Stimulated activated CD8-positive, alpha-beta memory T cell treated with anti-CD3 and anti-CD28 coated beads, Interleukin-12 subunit alpha, Interleukin-12 subunit beta, amount 100 ng/mL, for 1 hour (primary cell): ENCODE measurements around the gene HMCN2.
"Not testable (repeated sequence)": the region's sequence is repeated elsewhere in the genome, so short reads cannot be mapped to it uniquely, and the experiment has no call there.

Experiments used
- DNase-seq: peaks from one replicate; pipeline ENCODE4 v3.0.0-alpha.2; 2020; ENCODE audit warnings: low read depth

Gene HMCN2

GRCh38 chr9:130266236-130267098 lies 907 bp downstream of the HMCN2 start:
- DNase-seq = no peak

- no peak for DNase-seq
Measured at GRCh38 chr9:130267930-130268329, 2.4 kb downstream of the HMCN2 start.

GRCh38 chr9:130268521-130269211 lies 3.1 kb downstream of the HMCN2 start:
- no peak for DNase-seq

GRCh38 chr9:130271473-130271872 lies 5.9 kb downstream of the HMCN2 start:
- DNase-seq = no peak

DNA sequence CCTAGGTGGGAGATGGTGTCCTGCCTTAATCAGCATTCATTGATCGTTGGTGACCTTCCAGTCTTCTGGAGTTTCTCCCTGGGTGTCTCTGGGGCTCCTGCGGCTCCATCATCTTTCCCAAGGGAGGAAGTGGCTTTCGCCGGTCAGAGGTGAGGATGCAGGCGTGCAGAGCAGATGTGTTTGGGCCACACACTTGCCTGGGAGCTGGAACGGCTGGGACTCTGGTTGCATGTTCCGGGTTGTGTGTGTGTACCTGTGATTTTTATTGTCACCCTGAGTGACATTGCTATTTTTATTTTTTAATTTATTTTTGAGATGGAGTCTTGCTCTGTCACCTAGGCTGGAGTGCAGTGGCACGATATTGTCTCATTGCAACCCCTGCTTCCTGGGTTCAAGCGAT lies 9.6 kb downstream of the HMCN2 start:
- no peak for DNase-seq

DNA sequence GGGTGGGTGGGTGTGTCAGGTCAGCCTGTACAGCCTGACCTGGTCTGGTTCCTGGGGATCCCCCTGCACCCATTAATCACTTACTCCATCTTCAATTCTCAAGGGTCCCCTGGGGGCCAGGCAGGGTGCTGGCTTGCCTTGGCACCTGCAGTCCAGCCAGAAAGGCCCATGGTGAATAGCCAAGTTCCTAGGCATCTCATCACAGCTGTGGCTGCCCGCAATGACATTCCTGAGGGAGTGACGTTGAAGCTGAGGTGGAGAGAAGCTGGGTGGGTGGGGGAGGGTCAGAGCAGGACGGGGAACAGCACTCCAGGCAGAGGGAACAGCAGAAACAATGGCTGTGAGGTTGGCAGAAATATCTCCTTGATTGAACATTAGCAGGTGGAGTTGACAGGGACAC lies 10.6 kb downstream of the HMCN2 start:
- DNase-seq = no peak

DNA sequence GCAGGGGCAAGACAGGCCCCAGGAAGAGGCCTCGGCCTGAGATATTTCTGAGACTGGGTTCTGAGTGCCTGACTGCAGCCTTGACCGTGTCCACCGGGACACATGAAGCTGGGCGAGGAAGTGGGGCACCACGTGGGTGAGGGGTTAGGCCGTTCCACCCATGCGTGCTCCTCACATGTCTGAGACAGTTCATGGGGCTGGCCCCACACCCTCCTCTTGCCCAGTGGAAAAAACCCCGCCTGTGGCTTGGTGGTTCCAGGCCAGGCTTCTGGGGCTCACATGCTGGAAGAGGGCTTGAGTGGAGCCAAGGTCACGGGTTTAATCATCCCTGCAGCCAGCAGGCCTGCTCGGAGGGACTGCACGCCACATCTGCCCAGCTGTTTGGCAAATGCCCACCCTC lies 11.4 kb downstream of the HMCN2 start:
- DNase-seq = no peak

- not testable (repeated sequence) for DNase-seq
Measured at GRCh38 chr9:130277525-130277924, 12.0 kb downstream of the HMCN2 start.

GRCh38 chr9:130283539-130284248 lies 18.1 kb downstream of the HMCN2 start:
- no peak for DNase-seq

GRCh38 chr9:130284249-130284625 lies 18.7 kb downstream of the HMCN2 start:
- no peak for DNase-seq

- no peak for DNase-seq
Measured at GRCh38 chr9:130284690-130285089, 19.1 kb downstream of the HMCN2 start.

DNA sequence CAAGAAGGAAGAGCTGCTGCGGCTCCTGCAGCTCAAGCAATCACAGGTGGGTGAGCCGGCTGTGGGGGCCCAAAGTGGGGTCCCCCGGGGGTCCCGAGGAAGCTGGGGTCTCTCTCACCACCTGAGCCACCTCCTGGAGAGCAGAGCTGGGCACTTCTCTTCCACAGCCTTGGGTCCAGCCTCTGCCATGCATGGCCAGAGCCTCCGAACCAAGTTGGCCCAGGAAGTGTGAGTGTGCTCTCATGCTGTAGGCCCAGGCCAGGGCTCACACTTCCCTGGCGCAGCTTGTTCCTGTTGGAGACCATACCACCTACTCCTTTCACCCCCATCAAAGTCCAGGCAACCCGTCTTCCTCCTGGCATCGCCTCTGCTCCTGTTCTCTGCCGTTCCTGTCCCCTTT lies 19.7 kb downstream of the HMCN2 start:
- no peak for DNase-seq

GRCh38 chr9:130286072-130286770 lies 20.7 kb downstream of the HMCN2 start:
- no peak for DNase-seq

GRCh38 chr9:130286781-130287428 lies 21.3 kb downstream of the HMCN2 start:
- DNase-seq = no peak

DNA sequence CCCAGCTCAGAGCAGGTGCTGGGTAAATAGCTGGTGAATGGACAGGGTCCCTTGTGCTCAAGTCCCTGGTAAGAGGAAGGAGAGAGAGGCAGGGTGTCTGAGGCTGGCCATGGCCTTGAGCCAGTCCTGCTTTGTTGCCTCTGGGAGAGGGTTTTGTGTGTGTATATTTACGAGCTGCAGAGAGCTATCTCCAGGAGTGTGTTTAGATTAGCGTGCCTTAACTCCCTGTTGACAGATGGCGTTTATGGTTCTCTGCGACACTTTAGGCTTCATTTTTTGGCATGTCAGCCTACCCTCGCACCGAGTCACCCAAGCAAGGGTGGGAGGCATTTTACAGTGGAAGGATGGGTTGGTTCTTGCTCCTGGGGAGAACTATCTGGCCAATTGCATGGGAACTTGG lies 22.2 kb downstream of the HMCN2 start:
- no peak for DNase-seq

DNA sequence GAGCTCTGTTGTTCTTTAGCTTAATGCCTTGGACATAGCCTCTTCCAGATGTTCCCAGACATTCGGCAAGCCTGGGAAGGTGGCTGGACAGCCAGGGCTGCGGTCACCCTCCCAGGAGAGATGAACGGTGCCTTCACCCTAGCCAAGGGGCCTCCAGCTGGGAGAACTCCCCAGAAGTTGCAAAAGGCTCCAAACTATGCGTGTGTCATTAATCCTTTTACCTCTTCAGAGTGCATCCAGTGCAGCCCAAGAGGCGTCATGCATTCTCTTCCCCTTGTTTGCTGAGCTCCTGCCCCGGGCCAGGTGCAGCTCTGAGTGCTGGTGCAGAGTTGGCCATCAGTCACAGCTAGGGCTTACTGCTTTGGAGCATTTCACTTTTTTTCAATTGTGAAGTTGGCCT lies 22.8 kb downstream of the HMCN2 start:
- no peak for DNase-seq

DNA sequence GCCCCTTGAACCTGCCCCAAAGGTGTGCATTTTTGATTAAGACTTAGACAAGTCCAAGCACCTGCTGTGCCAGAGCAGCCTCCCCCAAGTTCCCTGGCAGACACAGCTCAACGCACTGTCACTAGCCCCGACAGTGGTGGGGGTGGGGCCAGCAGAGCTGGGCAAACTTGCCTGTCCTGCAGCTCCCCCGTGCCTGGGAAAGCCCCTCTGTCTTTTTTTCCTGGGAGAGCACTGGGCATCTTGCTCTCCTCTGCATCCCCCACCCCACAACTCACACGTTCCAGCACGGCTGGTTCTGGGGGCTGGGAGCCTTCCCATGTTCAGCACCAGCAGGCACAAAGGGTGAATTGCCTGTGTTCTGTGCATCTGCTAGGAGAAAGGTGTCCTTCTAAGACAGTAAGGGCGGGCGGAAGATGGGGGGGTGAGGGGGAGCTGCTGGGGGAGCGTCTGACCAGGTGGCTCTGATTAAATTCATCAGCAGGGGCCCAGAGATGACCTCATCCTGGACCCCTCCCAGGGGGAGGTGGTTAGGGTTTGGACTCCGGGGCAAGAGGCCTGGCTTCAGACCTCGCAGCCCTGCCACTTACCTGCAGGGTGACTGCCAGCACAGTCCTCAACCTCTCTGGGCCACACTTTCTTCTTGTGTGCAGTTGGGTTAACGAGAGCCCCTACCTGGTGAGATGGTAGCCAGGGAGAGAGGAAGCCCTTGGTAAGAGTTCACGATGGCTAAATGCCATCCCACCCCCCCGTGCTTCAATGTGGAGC lies 23.5 kb downstream of the HMCN2 start:
- DNase-seq = no peak

- no peak for DNase-seq
Measured at GRCh38 chr9:130289711-130290241, 24.2 kb downstream of the HMCN2 start.

GRCh38 chr9:130290291-130291181 lies 25.0 kb downstream of the HMCN2 start:
- DNase-seq = no peak

DNA sequence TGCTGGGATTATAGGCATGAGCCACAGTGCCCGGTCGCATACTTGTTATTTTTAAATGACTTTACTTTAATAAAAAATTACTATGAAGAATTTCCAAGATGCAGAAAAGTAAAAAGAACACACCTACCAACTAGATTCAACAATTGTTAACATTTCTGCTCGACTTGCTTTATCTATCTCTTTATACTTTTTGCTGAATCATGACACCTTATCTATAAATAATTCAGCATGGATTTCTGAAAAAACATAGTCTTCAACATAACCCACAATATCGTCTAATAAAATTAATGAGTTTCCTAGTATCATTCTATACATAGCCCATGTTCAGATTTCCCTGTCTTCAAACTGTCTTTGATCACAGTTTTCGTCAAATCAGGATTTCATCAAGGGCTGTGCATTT lies 25.9 kb downstream of the HMCN2 start:
- no peak for DNase-seq
